K562 (cell line): ENCODE results near the gene TAS2R19. TPM values are rescaled to one million over a fixed set of nuclear protein-coding genes. Genes with fewer than 3 reads are reported as not detected.

Experiments
- ATAC-seq: fragments of 200-7000 bp; cut with Tn5 transposase; 3 replicates; pipeline ENCODE4 v1.9.1; 2020; ENCODE audit warnings: moderate library complexity
- BruUV-seq: library from RNA; stranded (reverse); fragments of 400-500 nt; replicated peaks from 2 replicates; lab custom pipeline; 2021; lab: Mats Ljungman, UMichigan
- CTCF ChIA-PET: fragments of 300-600 bp; formaldehyde crosslinking; extraction: SDS; loops from one replicate; lab custom pipeline; 2021; ENCODE audit warnings: low intra/inter-chr PET ratio; lab: Yijun Ruan, JAX
- POLR2A ChIA-PET: fragments of 300-600, 350-650 bp; sonication (Branson Sonifier 250); formaldehyde crosslinking; extraction: SDS; loops from one replicate; lab custom pipeline; 2021; ENCODE audit warnings: antibody characterized with exemption, inconsistent platforms; lab: Yijun Ruan, JAX
- DNase-seq, 4 experiments: peaks; one replicate each; pipeline versions ENCODE4 v3.0.0 to v3.0.0-alpha.2; 2011 to 2018; ENCODE audit warnings: low spot score in 3 of 4, mixed read lengths in 3 of 4; ENCODE audit errors: extremely low read depth in 1 of 4
- FAIRE-seq: peaks from 2 replicates; lab custom pipeline; 2011; peaks lifted over from hg19 to GRCh38; lab: Jason Lieb, UNC
- H2AFZ ChIP-seq: 2 replicates; pipeline ENCODE4 v1.6.0; 2011; ENCODE audit warnings: low read depth, low read length, control low read depth, inconsistent platforms
- H3K27ac ChIP-seq: fragments of 200-600 bp; 3 replicates; pipeline ENCODE4 v1.8.0; 2011; ENCODE audit warnings: low read depth, mild to moderate bottlenecking, control low read depth, inconsistent platforms, low read length, moderate library complexity, mixed read lengths; ENCODE audit errors: extremely low read depth
- H3K27me3 ChIP-seq, 2 experiments: fragments of 300-600 bp in 1 of 2; 2 replicates in 1 of 2; 3 replicates in 1 of 2; pipeline versions ENCODE4 v1.6.0 to v1.8.0; 2011; ENCODE audit warnings: inconsistent platforms in 2 of 2, low read length in 2 of 2, mild to moderate bottlenecking in 1 of 2, mixed read lengths in 1 of 2, moderate library complexity in 1 of 2; ENCODE audit not compliant: control insufficient read depth in 2 of 2, insufficient read depth in 2 of 2
- H3K36me3 ChIP-seq: fragments of 300-600 bp; 3 replicates; pipeline ENCODE4 v1.8.0; 2011; ENCODE audit warnings: mild to moderate bottlenecking, low read length, inconsistent platforms; ENCODE audit not compliant: control insufficient read depth, insufficient read depth
- H3K4me1 ChIP-seq, 2 experiments: fragments of 200-600 bp in 1 of 2; replicated peaks in 1 of 2; 2 replicates in 1 of 2; 3 replicates in 1 of 2; pipeline versions ENCODE4 v1.5.1 to v1.8.0; 2011; ENCODE audit warnings: inconsistent platforms in 2 of 2, low read length in 2 of 2, mild to moderate bottlenecking in 1 of 2, mixed read lengths in 1 of 2, moderate library complexity in 1 of 2; ENCODE audit not compliant: control insufficient read depth in 2 of 2, insufficient read depth in 2 of 2
- H3K4me2 ChIP-seq: 2 replicates; pipeline ENCODE4 v1.6.1; 2011; ENCODE audit warnings: low read length, control low read depth, inconsistent platforms, mixed read lengths; ENCODE audit not compliant: insufficient read depth
- H3K4me3 ChIP-seq: fragments of 200-600 bp; sonication (generic), shearing (Covaris generic); 2 replicates; pipeline ENCODE4 v1.5.1; 2016; ENCODE audit warnings: control low read depth, inconsistent platforms
- H3K79me2 ChIP-seq: fragments of 200-600 bp; 3 replicates; pipeline ENCODE4 v1.8.0; 2011; ENCODE audit warnings: low read length, inconsistent platforms; ENCODE audit not compliant: control insufficient read depth, insufficient read depth
- H3K9ac ChIP-seq, 2 experiments: 2 replicates each; pipeline versions ENCODE4 v1.6.0 to v1.6.1; 2011; ENCODE audit warnings: low read depth in 2 of 2, low read length in 2 of 2, control low read depth in 1 of 2, inconsistent platforms in 1 of 2, mild to moderate bottlenecking in 1 of 2, mixed read lengths in 1 of 2; ENCODE audit not compliant: insufficient read depth in 1 of 2
- H3K9me1 ChIP-seq: one replicate; pipeline ENCODE4 v1.6.0; 2011; ENCODE audit warnings: inconsistent platforms, mild to moderate bottlenecking, low read length, moderate library complexity; ENCODE audit not compliant: control insufficient read depth, insufficient read depth
- H3K9me3 ChIP-seq: replicated peaks from 2 replicates; pipeline ENCODE4 v1.5.1; 2011; ENCODE audit warnings: low read depth, low read length, inconsistent platforms; ENCODE audit not compliant: control insufficient read depth, insufficient read depth
- H4K20me1 ChIP-seq: replicated peaks from 2 replicates; pipeline ENCODE4 v1.6.1; 2011; ENCODE audit warnings: low read length, inconsistent platforms, mixed read lengths; ENCODE audit not compliant: control insufficient read depth, insufficient read depth
- CREBBP ChIP-seq: IDR thresholded peaks from one replicate; pipeline ENCODE4 v1.6.1; 2012; ENCODE audit warnings: low read depth, mild to moderate bottlenecking, control low read depth, inconsistent platforms, low read length
- PTRF ChIP-seq: fragments of 450-650 bp; IDR thresholded peaks from 2 replicates; pipeline ENCODE4 v1.6.1; 2016; ENCODE audit warnings: mild to moderate bottlenecking, missing genetic modification characterization, missing compliant biosample characterization
- SMC3 ChIP-seq: conservative IDR thresholded peaks from 2 replicates; pipeline ENCODE4 v1.6.1; 2011; ENCODE audit warnings: low read depth, low read length, improper control_type of control experiment; ENCODE audit not compliant: insufficient read depth
- ZHX1 ChIP-seq: fragments of 150-350 bp; conservative IDR thresholded peaks from 2 replicates; pipeline ENCODE4 v1.6.1; 2014; ENCODE audit warnings: low read length
- ZNF311 ChIP-seq: fragments of 250-450 bp; sonication (Bioruptor Pico); IDR thresholded peaks from 2 replicates; pipeline ENCODE4 v1.4.0; 2020; ENCODE audit warnings: mild to moderate bottlenecking, moderate library complexity
- ZNF407 ChIP-seq: fragments of 450-650 bp; IDR thresholded peaks from 2 replicates; pipeline ENCODE4 v1.6.1; 2016; ENCODE audit warnings: low read depth
- WGBS: fragments of 100-300 bp; shearing (Covaris generic); methylation state at CpG from one replicate; pipeline ENCODE4 v1.1.6; 2016; ENCODE audit warnings: low coverage, mixed read lengths; ENCODE audit not compliant: insufficient coverage; ENCODE audit errors: missing lambda C conversion rate; 5-methylcytosine and 5-hydroxymethylcytosine counted together
- in situ Hi-C: fragments of 300-500 bp; cut with MboI; formaldehyde crosslinking; loops from 4 replicates; pipeline ENCODE4 v1.15.0; 2018; ENCODE audit warnings: inconsistent platforms, mixed read lengths
- intact Hi-C: fragments of 100-400 bp; cut with micrococcal nuclease; formaldehyde crosslinking; loops from 2 replicates; pipeline ENCODE4 v1.14.2; 2022
- polyA plus RNA-seq, 8 experiments: library from polyadenylated mRNA; depleted of rRNA in 4 of 8; stranded (reverse) in 5 of 8; unstranded in 3 of 8; fragments of >200 nt; fragmentation: Nextera tagmentation in 2 of 8; fragmentation: Illumina TruSeq in 1 of 8; extraction: Ambion mirVana in 2 of 8; extraction: Trizol in 1 of 8; gene quantifications; 2 replicates each; pipeline versions ENCODE4 v1.2.1 to v1.2.3, GENCODE V29; 2011 to 2014; ENCODE audit warnings: inconsistent platforms in 1 of 8, missing spikeins in 1 of 8
- total RNA-seq, 7 experiments: library from RNA; depleted of rRNA in 6 of 7; stranded (reverse); fragments of >200 nt in 6 of 7; fragmentation: Illumina TruSeq in 2 of 7; extraction: Trizol in 2 of 7; gene quantifications; 2 replicates each; pipeline versions ENCODE4 v1.2.1 to v1.2.3, GENCODE V29; 2011 to 2021; ENCODE audit warnings: low replicate concordance in 1 of 7

The TAS2R19 gene
- total and polyA plus RNA-seq, 9 of the 15 experiments (the other 6 are each of a cell fraction or from before 2014, with no cell fraction given), result 0.13 to 3.0 (median 0.86) TPM; not detected in 2

DNA sequence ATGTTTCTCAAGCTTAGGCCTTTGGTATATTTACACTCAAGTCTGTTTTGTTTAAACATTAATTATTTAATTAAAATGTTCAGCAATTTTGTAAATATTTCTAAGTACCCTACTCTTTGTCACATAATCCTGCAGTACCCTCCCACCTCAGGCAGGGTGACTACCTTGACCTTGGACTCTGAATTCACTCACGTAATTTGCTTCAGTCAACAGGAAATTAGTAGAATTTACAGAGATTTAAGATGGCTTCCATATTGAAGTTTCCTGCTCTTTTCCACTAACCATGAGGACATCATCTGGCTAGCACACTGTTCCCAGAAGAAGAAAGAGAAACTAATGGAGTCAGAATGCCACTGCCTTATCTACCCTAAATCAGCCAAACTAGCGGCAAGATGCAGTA is 967 bp upstream of the TAS2R19 start (continued):
- TF ChIP-seq ZNF407, result no peak

DNA sequence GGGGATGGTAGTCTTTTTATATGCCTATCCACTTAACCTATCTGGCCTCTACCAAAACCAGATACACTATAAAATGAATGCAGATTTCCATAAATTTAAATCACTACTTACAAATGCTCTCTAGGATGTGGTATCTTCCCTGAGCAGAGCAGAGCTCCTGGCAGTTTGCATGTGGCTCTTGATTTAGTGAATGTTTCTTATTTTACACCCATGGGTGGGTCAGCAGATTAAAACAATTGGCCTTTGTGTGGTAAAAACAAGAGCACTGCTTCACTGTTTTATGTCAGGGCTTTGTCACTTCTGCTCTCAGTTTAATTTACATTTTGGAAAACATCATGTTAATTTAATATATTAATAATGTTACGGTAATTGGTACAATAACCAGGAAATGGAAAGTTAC is 5.5 kb downstream of the TAS2R19 start:
- CTCF ChIA-PET, result no interaction called here
- H4K20me1 ChIP-seq, result no peaks in the 10 kb centered on the region
- TF ChIP-seq SMC3 (no peak), PTRF (tag) (no peak), ZNF311 (CRISPR knock-in tag) (no peak), CREBBP (no peak), ZHX1 (no peak)
- no peak for DNase-seq
- no peak for ATAC-seq
- H3K79me2 ChIP-seq, result no peaks in the 10 kb centered on the region
- no peak overlapping the region for H3K4me3 ChIP-seq
- no peaks in the 10 kb centered on the region for H3K27me3 ChIP-seq
- no peaks in the 10 kb centered on the region for H3K36me3 ChIP-seq
- no peak overlapping the region for H3K4me2 ChIP-seq
- H3K9me3 ChIP-seq, result no peaks in the 10 kb centered on the region
- in situ Hi-C loops (loop anchor here (5.0 kb wide), 1 partner anchor 55 kb away; no protein-coding TSS in a partner anchor), intact Hi-C loops (no loop called here)
- no peak overlapping the region for H3K9ac ChIP-seq
- H3K4me1 ChIP-seq, result no peaks in the 10 kb centered on the region
- no peaks in the 10 kb centered on the region for H3K9me1 ChIP-seq
- H2AFZ ChIP-seq, result no peak overlapping the region
- POLR2A ChIA-PET, result no interaction called here
- BruUV-seq, result no TSS peak
- WGBS, result 100% methylated on average over 1 of the region's 1 CpG
- no peak for FAIRE-seq
- no peak overlapping the region for H3K27ac ChIP-seq
